ENCODE results near the gene SEMA4C.

Gene SEMA4C

DNA sequence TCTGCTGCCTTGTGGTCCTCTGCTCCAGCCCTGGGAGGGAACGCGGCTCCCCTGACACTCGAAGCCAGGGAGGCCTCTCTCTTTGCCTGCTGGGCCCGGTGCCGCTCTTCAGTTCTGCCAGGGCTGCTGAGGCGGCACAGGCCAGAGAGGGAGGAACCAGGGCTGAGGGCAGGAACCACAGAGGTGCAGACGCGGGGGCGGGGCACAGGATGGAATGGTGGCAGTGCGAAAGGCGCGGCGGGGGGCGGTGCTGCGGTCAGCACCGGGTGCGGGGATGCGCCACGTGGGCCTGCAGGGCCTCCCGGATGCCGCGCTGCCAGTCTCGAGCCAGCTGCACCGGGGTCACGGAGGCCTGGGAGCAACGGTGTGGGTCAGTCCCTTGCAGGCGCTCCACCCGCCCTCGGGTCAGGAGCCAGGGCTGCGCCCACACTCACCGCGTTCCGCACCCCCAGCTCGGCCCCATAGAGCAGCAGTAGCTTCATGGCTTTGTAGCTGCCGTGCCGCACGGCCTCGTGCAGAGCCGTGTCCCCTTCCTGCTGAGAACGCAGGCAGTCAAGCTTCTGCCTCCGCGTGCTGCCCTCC, 30.5 kb downstream of the SEMA4C start:
- DNase-seq = peak; percentile 69

DNA sequence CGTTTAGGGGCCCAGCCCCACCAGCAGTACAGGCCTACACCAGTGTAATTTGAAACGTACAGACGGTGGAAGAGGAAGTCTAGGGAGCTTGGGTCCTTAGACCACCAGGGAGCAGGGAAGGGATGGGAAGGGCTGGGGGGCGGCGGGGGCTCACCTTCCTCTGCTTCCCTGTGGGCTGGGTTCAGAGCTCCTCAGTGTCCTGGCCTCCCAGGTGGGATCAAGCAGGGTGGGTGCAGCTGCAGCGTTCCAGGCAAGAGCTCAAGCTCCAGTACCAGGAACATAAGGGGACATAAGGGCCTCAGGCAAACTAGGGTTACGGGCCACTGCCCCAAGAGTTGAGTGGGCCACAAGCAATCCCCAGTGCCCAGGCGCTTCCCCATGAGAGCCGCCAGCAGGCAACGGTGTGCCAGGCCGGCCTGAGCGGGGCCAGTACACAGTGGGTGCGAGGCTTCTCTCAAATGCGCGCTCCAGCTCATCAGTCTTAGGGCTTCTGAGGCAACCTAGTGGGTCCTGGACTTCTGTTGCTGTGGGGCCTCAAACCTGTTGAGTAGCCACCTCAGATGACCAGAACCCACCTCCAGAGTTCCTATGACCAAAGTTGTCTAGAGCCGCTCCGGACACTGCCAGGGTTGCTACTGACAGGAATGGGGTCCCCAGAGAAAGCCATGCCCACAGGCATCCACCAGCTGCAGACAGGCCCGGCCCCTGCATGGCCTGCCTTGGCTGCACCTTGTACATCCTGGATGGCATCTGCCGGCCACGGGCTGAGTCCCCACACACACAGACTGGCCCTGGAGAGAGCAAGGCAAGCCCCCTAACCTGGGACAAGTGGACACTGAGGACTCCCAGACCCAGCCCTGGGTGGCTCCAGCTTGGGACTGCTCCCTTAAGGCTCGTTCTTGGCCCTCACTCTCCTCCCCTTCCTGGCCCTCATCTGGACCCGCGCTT, 31.3 kb downstream of the SEMA4C start:
- DNase-seq = peak; percentile 26

DNA sequence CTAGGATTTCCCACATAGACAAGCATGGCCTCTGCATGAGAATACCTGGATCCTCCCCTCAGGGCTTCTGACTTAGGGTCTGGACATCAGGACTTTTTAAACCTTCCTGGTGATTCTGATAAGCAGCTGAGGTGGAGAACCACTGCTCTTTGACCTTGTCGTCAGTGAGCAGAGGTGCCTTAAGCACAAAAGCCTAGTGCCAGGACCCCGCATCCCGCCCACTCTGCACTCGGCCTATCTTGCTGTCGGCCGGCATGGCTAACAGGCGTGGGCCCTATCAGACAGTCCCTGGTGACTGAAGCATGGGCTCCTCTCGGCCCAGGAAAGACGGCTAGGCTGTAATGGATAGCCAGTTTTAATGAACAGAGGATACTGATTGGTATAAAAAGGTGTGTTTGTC, 32.3 kb downstream of the SEMA4C start:
- no peak for DNase-seq

DNA sequence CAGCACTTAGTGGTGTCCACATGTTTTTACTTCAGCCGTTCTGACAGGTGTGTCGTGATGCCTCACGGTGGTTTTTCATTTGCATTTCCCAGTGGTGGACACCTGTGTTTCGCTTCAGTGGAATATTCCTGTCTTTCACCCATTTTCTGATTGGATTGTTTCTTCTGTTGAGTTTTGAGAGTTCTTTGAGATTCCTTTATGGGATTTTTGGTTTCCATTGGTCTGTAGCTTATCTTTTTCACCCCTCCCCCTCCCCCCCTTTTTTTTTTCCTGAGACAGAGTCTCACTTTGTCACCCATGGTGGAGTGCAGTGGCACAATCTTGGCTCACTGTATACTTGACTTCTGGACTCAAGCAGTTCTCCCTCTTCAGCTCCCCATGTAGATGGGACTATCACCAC, 34.0 kb downstream of the SEMA4C start:
- no peak for DNase-seq

DNA sequence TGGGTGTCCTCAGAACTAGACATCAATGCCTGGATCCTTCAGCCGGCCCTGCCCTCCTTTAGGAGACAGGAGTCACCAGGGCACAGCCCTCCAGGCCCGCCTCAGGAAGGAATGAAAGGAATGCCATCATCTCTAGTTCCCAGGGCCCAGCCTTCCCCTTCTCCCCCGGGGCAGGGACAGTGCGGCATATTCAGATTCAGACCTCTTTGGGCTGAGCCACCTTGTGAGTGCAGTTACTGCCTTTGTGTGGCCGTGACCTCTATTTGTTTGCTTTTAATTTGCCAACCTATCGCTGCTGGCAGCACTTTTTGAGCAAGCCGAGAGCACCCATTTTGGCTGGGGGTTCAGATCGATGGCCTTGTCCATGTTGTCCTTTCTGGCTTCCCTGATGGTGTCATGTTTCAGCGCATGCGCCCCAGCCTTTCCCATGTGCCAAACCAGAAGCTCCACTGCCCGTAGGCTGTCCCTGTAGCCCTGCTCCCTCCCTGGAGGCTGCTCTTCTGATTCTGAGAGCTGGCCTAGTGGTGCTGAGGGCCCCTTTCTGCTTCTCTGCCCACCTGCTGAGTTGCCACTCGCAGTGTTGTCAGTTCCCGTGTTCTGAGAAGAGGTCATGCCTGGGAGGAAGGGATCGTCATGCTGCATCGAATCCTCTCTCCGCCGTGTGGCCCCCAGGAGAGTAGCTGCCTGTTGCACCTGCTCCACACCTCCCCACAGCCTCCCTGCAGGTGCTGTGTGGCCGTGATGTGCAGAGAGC, 36.9 kb downstream of the SEMA4C start:
- peak; percentile 69 for DNase-seq

DNA sequence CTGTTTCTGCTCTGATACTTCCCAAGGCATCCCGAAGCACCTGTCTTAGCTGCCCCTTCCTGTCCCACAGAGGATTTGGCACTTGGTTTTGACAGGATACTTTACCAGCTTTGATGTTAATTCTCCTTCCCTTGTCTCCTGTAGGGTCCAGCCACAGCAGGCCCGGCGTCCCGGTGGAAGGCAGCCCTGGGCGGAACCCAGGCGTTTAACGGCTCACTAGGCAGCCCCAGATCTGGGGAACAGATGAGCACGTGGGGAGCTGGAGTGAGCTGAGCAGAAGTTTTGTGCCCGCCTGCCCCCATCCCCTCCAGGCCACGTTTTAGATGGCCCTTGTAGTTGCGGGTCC, 37.5 kb downstream of the SEMA4C start:
- DNase-seq = no peak

GRCh38 chr2:96831679-96832078, 38.2 kb downstream of the SEMA4C start:
- no peak for DNase-seq

GRCh38 chr2:96830044-96830562, 39.8 kb downstream of the SEMA4C start:
- no peak for DNase-seq

DNA sequence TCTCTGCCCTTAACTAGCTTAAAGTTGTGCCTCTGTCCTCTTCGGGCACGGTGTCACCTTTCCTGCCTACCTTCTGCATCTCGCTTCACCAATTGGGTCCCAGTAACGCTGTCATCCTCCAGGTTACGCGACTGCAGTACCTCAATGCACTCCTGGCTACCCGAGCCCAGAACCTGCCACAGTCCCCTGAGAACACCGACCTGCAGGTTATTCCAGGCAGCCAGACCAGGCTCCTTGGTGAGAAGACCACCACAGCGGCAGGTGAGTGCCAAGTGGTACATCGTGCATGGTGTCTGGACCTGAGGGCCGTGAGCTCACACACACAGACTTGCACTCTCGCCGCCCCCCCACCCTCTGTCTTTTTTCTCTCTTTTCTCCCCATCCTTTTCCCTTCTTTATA, 41.0 kb downstream of the SEMA4C start:
- no peak for DNase-seq

GRCh38 chr2:96828436-96828835, 41.4 kb downstream of the SEMA4C start:
- no peak for DNase-seq

GRCh38 chr2:96826546-96827278, 43.2 kb downstream of the SEMA4C start:
- no peak for DNase-seq

DNA sequence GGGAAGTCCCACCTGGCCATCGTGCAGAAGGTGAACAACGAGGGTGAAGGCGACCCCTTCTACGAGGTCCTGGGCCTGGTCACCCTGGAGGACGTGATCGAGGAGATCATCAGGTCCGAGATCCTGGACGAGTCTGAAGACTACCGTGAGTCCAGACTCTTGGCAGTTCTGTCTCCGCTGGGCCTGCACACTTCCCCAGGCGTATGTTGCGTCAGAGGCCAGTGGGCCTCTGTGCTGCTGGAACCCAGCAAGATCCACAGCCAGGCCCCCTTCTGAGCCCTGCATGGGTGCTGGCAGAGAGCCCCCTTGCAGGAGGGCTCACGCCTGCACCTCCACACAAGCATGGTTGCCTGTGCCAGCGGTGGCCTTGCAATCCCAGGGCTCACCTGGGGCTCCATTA, 44.8 kb downstream of the SEMA4C start:
- DNase-seq = no peak

DNA sequence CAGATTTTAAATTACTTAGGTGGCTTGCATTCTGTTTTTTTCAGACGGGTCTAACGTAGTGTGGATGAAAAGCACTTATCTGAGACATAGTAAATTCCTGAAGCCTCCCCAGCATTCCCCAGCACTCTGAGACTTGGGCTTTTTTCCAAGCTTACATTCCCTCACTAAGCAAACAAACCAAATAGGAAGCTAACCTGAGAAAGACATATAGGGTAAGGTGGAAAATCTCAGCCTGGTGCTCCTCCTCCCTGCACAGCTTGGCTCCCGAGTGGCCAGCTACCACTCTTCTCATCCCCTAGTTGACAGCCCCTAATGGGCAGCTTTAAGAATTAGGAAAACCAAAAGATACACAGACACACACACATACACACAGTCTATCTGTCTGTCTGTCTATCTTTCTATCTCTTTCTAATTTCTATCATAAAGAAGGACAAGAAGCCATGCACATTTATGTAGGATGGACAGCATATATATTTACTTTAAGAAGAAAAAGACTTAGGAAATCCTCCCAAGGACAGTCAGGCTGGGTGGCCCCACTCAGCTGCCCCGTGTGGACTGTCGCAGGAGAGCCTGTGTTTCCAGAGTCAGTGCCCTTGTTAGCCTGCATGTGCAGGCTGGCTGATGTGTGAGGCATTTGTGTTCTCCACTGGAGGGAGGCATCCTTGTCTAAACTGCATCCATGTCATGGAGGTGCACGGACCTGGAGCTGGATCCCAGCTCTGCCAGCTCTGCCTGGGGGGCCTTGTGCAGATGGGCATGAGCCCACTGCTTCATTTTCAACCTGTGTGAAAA, 45.6 kb downstream of the SEMA4C start:
- no peak for DNase-seq

DNA sequence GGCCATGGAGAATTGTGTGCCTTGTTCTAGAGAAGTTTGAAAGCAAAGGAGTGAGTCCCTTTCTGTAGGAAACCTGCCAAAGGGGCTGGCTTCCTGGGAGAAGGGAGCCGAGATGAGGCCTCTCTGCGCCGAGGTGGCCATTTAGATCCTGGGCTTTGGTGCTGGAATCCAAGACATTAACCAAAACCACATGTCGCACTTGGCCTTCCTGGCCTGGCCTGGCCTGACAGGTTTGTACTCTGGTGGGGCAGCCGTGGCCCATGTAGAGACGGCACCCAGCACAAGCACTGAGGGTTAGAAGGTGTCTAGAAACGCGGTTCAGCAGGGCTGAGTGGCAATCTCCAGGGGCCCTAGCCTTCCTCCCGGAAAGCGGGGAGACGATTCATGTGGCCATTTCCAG, 46.7 kb downstream of the SEMA4C start:
- no peak for DNase-seq

GRCh38 chr2:96822786-96823185, 47.1 kb downstream of the SEMA4C start:
- no peak for DNase-seq

DNA sequence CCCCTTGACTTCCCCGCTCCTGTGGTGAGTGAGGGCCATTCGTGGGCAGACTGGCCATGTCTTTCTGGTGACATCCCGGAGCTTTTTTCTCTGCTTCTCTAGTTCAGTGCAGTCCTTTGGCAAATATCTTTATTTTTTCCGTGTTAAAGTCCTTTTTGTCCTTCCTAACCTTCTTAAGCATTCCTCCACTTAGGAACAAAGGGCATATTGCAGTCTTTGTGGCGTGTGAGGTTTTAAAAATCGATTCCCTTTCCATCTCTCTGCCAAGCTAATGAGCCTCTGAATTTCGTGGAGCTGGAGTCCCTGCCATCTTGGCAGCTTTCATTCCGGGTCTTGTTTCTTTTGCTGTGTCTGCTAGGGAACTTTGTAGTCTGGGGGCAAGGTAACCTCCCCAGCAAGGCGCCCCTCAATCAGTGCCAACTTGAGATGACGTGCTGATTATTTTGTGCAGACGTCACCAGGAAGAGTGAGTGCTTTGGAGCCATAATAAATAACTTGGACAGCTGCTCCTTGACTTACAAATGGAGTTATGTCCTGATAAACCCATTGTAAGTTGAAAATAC, 48.7 kb downstream of the SEMA4C start:
- DNase-seq = peak; percentile 34

DNA sequence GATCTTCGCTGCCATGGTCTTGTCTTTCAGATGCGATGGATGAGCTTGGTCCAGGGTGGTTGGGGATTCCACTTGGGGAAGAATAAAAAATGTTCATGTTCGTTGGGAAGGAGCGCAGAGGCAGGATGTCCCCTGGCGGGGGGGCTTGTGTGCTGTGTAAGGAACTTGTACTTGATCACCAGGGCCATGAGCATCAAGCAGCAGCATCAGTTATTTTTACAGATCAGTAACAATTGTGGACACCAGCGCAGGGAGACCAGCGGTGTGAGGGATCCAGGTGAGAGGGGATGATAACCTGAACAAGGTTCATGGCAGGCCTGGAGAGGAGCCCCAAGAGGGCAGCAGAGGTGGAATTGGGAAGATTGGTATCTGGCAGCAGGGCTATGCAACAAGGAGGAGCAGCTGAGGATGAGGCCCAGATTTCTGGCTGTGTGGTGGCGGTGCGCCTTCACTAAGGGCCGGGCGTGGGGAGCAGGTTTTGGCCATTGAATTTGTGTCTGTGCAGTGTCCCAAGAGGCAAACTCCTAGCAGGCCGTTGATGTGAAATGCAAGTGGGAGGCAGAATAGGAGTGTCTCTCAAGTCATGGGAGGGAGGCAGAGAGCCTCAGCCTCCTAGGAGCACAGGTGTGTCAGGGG, 49.9 kb downstream of the SEMA4C start:
- DNase-seq = no peak

DNA sequence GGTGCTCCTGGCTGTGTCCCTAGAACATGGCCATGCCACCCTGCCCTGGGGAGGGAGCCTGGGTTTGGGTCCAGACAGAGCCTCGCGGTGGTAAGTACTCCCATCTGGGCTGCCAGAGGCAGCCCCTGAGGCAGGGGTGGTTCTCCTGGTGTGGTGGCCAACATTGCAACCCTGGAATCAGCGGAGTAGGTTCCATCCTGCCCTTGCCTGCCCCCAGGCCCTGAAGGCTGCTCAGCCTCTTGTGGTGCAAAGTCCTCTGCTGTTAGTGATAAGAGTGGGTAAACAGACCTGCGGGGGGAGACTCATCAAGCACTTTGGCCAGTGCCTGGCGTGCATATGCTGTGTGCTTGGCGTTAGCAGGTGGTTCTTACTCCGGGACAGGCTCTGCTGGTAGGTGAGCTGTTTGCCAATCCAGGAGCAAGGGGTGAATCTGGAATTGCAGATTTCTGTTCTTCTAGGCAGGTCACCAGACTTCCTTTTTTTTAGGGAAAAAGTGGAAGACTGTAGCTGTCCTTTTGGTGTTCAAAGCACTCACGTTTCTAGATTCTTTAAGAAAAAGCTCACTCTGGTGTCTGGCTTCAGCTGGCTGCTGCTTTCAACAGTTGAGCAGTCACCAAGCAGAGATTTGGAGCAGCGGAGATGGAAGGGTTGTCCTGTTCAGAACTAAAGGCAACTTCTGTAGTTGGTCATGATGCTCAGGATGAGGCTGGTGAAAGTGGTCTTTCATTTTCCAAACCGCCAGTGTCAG, 50.6 kb downstream of the SEMA4C start:
- DNase-seq = no peak

GRCh38 chr2:96817882-96818281, 52.0 kb downstream of the SEMA4C start:
- no peak for DNase-seq
